HL-60 (cell line): Measurements from ENCODE around the gene FOXO3.

Source experiments
- GABPA ChIP-seq: IDR thresholded peaks from 2 replicates; pipeline ENCODE4 v1.6.1; 2012; ENCODE audit warnings: low read depth
- POLR2AphosphoS5 ChIP-seq: IDR thresholded peaks from 2 replicates; pipeline ENCODE4 v1.6.1; 2012; ENCODE audit warnings: low read depth

DNA sequence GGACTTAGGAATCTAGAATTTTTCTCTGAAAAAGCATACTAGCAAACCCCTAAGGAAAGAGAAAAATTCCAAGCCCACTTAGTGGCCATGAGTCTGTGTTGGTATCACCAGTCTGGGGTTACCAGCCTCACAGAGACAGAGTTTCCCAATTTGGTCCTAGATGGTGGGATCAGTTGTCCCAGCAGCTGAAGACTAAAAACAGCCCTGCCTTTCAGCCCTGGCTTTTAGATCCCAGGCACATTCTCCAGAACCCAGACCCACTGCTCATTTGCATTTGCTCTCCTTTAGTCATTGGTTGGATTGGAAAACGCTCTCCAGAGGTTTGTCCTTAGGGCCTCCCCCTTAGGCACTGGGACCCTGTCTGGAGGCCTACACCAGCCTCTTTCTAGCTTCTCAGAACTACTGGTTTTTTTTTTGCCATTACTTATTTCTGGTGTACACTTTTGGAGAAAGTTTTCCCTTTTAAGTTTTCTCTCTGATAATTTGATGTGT, 39.1 kb upstream of the FOXO3 start:
- no peak for TF ChIP-seq GABPA
- no peak for TF ChIP-seq POLR2AphosphoS5
